GM21390 (cell line): ENCODE results near the gene SUPT4H1.

Experiments used
- ATAC-seq: cut with Tn5 transposase; IDR thresholded peaks from one replicate; pipeline ENCODE4 v1.9.1; 2021; ENCODE audit not compliant: unreplicated experiment

The SUPT4H1 gene

DNA sequence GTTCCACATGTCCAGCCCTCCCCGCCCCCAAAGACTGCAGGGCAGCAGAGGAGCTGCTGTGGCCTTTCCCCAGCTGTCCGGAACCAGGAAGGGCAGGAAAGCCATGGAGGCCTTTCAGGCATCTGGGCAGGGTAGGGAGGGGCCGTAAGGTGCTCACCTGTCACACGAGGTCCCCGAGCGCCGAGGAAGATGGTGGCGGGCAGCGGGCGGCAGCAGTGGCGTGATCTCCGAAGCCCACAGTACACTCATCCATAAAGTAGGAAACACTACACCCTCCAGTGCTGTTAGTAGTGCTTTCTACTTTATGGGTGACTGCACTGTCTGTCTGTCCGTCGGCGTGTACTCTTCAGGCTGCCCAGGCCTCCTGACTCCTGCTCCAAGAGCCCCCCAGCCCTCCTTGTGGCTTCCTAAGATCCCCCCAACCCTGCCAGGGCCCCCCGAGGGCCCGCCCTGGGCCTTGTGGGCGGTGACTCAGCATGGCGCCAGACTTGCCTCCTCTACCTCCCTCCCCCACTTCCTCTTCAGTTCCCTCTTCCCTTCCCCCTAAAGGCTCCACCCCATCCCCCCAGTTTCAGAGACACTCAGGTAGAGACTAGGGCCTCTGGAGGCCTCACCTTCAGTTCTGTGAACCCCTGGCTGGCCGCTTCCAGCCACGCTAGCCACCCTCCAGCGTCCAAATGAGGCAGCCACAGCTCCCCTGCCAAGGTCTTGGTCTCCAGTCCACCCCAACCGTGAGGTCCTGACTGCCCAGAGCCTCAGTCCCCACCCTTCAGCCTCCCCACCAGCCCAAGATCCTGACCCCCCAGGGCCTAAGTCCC is 20.8 kb downstream of the SUPT4H1 start:
- no peak for ATAC-seq

DNA sequence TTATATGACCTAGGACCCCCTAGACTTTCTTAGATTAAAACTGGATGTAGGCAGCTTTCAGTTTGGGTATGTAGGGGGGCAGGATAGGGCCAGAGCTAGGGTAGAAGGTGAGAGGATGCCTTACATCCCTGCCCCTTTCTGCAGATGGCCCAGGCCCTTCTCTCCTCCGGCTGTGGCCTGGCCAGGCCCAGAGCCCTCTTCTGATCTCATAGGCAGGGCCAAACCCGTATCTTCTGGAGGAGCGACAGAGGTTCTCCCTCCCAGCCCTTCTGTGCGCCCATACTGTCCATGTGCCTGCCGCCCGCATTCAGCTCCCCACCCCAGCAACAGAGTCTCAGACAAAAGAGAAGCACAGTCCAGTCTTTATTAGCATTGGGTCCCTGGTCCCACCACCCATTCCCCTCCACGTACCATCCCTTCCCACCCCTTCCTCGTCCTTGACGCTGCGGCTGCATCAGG is 21.4 kb downstream of the SUPT4H1 start:
- ATAC-seq: no peak

DNA sequence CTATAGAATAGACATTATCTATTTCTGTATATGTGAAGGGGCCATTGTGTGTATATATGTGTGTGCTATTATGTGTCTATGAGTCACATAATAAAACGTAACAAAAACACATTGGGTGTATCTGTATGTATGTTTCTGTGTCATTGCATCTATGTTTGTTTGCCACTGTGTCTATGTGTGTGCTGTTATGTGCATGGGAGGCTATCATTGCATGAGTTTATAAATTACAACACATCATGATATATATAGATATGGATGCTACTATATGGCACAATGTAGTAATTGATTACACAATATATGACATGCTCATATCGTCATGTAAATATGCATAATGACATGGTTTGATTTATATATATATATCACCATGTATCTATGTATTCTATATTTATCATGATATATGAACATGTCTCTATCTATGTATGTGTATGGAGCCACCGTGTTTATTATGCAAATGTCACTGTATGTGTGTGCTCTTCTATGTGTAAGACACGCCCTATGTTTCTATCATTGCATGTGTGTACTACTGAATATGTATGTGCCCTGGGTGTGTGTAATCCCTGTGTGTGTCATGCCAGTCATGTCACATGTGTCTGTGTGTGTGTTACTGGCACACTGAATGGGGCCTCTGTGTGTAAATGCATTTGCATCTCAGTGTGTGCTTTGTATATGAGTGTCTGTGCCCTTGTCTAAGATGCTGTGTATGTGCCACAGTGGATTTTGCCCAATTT is 22.0 kb downstream of the SUPT4H1 start:
- ATAC-seq: peak; percentile 24

DNA sequence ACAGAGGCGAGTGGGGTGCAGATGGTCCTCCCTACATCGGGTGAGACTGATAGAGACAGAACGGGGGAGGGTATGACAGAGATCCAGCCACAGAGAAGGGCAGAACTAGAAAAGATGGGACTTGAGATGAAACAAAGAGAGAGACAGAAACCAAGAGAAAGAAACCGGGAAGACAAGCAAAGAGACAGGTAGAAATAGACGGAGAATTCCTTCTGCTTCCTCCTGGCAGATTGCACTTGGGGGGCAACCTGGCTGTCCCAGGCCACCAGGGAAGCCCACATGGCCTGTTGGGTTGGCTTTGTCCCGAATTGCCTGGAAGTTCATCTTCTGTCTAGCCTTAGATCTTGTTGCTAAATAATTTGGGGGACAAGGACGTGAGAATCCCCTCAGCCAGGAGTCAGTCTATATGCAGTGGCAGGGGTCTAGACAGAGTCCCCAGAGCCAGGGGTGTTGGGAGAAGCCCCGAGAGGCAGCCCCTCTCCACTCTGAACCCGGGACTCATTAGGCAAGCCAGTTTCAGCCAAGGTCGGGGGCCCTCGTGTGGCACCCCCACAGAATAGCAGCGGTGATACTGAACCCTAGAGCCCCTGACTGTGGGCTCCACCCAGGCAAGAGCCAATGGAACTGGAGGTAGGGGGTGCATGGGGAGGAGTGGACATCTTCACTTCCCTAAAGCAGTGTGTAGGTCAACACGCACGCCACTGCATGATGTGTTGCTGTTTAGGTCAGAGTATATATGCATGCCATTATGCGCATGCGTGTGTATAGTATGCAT is 22.8 kb downstream of the SUPT4H1 start:
- peak; percentile 43 for ATAC-seq

DNA sequence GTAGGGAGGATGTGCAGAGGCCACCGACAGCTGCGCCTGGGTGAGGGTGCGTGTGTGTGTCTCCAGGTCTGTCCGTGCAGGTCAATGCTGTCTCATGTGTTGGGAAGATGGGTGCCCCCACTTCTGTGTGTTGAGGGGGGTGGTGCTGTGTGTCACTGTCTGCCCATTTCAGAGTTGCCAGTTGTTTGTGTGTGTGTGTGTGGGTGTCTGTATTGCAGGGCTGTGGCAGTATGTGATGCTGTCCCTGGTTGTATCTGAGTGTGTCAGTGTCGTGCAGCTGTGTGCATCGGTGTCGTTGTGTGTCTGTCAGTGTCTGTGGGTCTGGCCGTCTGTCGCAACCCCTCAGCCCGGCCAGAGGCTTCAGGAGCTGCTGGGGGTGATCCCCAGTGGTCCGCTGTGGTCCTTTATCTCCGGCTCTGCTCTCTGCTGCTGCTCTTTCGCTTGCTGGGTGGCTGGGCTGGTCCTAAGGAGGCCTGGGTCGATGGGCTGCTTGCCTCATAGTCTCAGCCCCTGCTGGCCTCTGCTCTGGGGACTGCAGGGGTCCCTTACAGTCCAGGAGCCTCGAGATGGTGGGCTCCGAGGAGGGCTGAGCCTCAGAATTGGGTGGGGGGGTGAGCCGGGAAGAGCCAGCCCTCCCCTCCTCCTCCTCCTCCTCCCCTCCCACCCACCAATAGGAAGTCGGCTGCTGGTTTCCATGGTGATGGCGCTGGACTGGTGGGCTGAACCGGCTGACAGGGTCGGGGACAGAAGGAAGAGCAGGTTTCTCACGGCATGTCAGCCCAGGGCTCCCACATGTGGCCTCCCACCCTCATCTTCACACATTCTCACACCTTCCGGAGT is 23.6 kb downstream of the SUPT4H1 start, which contains the start of gene TSPOAP1:
Gene TSPOAP1, minus strand, starts transcription at position 601 of the 840 bp plus-strand sequence. CDS start 875 bp downstream, outside the sequence.
- ATAC-seq: peak; percentile 1

DNA sequence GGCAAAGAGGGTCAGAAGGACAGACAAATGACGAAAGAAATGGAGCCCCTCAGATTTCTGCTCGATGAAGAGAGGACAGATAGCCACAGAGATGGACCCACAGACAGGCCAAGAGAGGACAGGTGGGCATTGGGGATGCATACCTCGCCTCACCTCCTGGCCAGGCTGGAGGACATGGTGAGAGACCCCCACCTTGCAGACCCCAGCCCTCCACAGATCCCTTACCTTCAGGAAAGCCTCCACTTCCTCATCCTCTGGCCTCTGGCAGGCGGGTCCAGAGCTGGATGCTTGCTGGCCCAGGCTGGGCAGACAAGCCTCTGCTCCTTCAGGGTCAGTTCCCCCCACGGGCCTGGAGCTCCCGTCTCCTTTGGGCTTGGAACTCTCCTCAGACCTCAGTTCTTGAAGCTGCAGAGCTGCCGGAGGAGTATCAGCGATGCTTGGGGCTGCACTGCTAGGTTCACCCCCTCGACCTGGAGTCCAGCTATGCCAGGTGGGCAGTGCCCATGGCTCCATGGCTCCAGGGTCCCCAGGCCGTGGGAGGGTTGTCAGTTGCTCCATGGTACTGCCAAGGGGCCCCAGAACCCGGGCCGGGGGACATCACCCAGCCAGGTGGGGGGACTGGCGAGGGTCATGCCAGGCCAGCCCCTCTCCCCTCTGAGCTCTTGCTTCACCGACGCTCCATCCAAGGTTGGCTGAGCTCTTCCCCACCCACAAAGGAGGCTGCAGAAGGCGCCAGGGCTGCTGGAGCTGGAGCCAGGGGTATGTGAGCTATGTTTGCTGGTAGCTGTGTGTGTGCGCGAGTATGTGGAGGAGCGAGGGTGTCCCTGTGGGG is 24.4 kb downstream of the SUPT4H1 start:
- peak; percentile 0 for ATAC-seq

DNA sequence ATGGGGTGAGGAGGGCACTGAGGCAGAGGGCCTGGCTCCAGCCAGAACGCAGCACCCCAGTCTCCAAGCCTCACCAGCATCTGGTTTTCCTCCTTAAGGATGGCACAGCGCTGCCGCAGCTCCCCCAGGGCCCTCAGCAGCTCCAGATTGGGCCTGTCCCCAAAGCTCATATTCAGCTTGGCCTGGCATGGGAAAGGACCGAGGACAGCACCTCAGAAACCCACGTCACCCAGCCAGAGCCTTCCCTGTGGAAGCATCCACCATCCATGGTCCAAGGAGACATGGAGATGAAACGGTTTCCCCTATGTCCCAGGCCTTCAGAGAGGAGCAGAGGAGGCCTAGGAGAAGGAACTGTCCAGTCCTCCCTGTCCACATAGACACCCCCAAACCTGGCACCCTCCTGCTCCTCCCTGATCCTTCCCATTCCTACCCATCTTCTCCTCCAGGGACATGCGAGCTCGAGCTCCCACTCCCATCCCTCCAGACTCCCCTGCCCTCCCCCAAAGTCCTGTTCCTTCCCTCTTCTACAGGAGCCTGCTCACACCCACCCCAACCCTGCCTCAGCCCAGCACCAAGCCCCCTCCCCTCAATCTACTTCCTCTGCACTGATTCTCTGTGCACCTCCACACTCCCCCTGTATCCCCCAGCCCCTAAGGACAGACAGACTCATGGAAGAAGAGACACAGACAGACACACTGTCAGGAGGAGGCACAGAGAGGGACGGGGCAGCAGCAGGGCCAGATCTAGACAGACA is 25.2 kb downstream of the SUPT4H1 start:
- no peak for ATAC-seq

DNA sequence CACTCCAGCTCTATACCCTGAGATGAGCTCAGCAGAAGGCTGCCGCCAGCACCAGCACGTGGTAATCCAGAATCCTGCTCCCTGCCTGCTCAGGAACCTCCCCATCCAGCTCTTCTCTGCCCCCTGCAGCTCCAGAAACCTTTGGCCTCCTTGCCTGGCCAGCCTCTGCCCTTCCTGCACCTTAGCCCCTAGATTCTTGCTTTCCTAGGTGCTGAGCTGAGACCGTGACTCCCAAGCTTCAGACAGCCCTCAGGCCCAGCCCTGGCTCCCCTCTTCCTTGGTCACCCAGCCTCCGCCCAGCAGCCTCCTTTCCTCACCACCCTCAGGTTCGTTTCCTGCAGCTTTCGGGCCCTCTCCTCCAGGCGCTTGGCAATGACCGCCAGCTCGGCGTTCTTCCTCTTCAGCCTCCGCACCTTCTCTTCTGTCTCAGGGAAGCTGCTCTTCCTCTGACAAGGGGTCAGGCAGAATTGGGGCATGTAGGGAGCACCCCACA is 26.0 kb downstream of the SUPT4H1 start:
- no peak for ATAC-seq

DNA sequence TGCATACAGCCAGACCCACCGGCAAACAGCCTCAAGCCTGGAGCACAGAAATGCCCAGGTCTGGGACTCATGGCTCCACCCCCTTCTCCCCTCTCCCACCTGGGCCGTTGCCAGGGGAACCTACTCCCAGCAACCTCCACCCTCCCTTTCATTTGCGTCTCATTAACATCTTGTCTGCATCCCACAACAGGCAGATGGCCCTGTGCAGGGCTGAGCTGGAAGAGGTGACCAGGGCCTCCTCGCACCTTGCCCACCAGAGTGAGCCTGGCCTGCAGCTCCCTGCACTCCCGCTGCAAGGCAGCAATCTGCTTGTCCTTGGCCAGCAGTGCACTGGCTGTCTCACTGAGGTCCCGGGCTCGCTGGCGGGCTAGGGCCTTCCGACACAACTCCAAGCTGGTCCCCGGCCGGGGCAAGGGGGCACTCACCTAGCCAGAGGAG is 26.7 kb downstream of the SUPT4H1 start:
- no peak for ATAC-seq

DNA sequence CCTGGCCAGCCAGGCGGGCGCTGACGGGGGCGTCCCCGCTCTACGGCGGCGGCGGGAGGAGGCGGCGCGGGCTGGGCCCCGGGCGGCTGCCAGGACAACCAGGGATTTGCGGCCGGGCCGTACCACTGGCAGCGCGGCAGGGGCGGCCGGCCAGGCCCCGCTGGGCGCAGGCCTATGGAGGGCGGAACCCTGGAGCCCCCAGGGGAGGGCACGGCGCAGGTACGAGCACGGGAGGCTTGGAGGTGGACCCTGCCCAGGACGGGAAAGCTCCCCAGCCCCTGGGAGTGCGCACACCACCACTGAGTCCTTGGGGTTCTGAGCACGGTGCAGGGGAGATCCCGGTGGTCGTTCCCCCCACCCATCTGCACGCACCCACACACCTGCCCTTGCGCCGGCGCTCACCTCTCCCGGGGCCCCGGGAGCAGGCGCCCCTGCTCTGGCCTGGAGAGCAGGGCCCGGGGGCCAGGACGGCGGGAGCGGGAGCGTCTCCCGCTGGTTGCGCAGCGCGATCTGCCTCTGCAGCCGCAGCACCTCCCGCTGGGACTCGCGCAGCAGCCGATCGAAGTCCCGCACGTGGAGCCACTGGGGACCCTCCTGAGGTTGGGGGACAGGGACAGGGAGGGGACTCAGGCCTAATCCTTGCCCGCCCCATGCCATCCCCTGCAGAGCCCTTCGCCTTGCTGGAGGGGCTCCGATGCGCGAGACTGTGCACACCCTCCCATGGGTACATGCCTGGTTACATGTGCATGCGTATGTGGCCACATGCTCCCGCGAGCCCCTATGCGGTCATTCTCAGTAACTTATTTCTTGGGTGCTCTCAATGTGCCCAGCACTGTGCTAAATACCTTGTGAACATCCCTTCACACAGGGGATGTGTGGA is 27.4 kb downstream of the SUPT4H1 start:
- ATAC-seq: no peak

DNA sequence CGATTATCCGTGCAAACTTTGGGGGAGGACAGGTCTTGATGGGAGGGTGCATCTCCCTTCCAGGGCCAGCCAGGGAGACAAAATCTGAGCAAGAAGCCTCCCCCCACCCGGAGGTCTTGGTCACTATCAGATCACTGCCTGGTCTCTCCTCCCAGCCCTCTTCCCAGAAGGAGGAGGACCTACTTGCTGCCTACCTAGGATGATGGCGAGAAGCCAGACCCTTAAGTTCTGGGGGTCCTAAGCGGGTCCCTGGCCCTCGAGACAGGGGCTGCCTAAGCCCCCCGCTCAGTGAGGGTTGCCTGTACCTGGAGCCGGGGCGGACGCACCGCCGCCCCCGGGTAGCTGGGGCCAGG is 28.0 kb downstream of the SUPT4H1 start:
- ATAC-seq: no peak

DNA sequence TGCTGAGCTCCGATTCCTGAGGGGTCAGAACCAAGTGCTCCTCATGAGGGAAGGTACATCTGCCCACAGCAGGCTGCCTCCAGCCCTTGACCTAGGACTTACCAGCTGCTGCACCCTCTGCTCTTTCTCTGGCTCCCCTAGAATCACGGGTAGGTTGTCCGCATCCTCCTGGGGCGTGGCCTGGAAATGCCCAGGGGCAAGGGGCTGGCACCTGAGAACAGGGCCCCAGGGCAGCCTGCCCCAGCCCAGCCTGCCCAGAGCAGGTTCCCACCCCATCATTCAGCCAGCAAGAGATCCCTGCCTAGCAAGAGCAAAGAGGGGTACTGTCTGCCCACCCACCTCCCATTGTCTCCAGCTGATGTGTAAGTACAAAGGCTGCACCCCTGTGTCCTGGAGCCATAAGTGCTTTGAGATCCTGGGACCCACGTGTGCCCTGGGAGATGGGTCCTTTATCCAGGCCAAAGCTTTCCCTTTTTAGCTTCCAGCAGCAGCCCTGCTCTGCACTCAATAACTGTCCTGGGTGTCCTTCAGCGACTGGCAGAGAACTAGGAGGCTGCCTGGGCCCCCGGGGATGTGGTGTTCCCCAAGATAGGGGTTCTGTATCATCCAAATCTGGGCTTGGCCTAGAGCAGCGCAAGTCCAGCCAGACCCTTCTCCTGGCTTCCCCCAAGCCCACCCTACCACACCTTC is 28.5 kb downstream of the SUPT4H1 start:
- ATAC-seq: no peak

DNA sequence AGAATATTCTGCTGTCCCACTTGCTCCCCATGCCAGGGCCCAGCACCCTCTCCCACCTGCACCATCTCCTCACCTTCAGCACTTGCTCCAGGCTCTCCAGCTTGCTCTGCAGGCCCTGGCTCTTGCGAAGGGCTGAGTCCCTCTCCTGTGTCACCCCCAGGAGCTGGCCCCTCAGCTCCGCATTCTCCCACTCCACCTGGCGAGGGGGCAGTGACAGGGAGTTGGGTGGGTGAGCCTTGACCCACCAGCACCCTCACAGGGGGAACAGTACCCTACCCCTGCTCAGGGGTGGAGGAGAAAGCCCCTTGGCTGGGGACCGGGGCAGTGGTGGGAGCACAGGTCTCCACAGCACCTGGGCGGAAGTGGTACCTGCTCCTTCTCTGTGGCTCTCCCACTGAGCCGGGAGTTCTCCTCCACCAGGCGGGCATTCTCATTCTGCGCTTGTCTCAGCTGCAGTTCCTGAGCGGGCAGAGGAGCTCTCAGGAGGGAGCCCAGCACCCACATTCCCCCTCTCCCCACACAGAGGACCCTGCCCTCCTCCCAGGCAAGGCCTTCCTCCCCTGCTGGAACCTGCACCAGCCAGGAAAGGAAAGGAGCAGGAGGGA is 29.3 kb downstream of the SUPT4H1 start:
- no peak for ATAC-seq

DNA sequence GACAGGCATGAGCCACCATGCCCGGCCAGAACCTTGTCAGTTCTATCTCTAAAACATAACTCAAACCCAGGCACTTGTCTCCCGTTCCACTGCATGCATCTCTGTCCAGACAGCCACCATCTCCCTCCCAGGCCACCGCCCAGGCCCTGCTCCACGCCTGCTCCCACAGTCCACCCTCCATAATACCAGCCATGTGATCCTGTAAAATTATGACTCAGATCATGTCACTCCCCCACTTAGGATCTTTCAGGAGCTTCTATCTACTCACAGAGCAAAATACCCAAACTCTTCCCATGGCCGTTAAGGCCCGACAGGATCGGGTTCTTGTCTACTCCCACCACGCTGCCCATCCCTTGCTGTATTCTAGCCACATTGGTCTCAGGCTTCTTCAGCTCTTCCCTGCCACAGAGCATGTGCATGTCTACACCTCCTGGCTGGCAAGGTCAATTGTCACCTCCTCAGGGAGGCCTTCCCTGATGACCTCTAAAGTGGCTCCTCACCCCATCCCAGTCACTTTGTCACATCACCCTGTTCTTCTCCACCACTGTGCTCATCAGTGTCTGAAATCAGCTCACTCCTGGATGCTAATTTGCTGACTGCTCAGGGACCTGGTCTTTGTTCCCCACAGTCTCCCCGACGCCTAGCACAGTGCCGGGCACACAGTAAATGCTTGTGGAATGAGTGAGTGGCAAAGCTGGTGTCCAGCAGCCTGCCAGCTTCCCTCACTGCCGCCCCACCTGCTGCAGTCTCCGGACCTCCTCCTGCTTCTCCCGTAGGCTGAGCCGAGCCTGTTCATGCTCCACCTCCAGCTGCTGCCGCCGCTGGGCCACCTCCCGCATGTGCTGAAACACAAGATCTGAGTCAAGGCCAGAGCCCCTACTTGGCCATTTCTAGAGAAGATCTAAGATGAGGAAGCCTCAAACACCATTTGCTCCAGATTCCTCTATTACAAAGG is 30.2 kb downstream of the SUPT4H1 start:
- no peak for ATAC-seq

DNA sequence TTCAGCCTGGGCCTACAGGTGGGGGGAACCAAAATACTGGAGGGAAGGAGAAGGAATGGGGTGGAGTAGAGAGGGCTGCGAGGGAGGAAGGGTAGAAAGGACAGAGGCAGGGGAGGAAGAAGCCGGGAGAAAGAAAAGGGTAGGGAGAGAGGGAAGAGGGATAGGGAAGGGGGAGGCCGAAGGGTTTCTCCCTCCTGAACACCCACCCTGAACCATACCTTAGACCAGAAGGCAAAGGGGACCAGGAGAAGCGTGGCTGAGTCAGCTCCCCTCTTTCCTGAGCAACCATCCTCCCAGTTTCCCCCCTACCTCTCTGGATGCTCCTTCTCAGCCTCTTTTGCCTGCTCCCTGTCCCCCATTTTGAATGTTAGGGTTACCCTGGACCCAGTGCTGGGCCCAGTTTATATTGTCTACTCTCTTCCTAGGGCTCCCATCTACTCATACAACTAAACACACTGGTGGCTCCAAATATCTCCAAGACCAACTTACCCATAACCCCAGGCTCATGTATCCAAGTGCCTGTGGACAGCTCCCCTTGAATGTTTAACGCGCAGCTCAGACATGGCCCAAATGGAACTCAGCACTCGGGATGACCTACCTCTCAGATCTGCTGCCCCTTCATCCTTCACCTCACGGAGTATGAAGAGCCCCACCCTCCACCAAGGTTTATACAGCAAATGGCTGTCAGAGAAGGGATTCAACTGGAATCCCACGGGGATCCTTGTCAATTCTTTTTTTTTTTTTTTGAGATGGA is 31.3 kb downstream of the SUPT4H1 start:
- ATAC-seq: no peak
